Prostate gland (tissue), 2 donors: Measurements from ENCODE around the gene TMEM108. TPM values are rescaled to one million over a fixed set of nuclear protein-coding genes. Genes with fewer than 3 reads are reported as not detected.
A peak's percentile ranks its signal among the peaks of the same experiment; 100 is the strongest.

Experiments
- DNase-seq: peaks from one replicate; pipeline ENCODE4 v3.0.0-alpha.2; 2019; ENCODE audit warnings: low spot score
- H3K27ac ChIP-seq, 2 donors: fragments of 200-600 bp; sonication (generic); 2 replicates each; pipeline ENCODE4 v1.5.1; 2017 to 2019
- H3K27me3 ChIP-seq: fragments of 200-600 bp; sonication (generic); replicated peaks from 2 replicates; pipeline ENCODE4 v1.5.1; 2019; ENCODE audit not compliant: insufficient read depth
- H3K36me3 ChIP-seq, 2 donors: fragments of 200-600 bp; sonication (generic); 1 replicate in 1 of 2; 2 replicates in 1 of 2; pipeline versions ENCODE4 v1.5.1 to v1.8.1; 2017 to 2019
- H3K4me1 ChIP-seq: fragments of 200-600 bp; sonication (generic); replicated peaks from 2 replicates; pipeline ENCODE4 v1.5.1; 2019
- H3K4me3 ChIP-seq, 2 donors: fragments of 200-600 bp; sonication (generic); 2 replicates each; pipeline ENCODE4 v1.5.1; 2017 to 2019
- H3K9me3 ChIP-seq: fragments of 200-600 bp; sonication (generic); 2 replicates; pipeline ENCODE4 v1.5.1; 2017
- CTCF ChIP-seq, 4 experiments: fragments of 200-600 bp in 2 of 4; fragments of 450-650 bp in 2 of 4; sonication (generic) in 2 of 4; IDR thresholded peaks; 1 replicate in 3 of 4; 2 replicates in 1 of 4; pipeline ENCODE4 v1.5.1; 2016 to 2019; ENCODE audit warnings: antibody characterized with exemption in 4 of 4, mild to moderate bottlenecking in 2 of 4, moderate library complexity in 2 of 4
- POLR2A ChIP-seq: fragments of 450-650 bp; IDR thresholded peaks from one replicate; pipeline ENCODE4 v1.6.1; 2016; ENCODE audit warnings: antibody characterized with exemption, mild to moderate bottlenecking
- POLR2AphosphoS5 ChIP-seq: sonication (generic); formaldehyde crosslinking; IDR thresholded peaks from one replicate; pipeline ENCODE4 v1.6.1; 2017; ENCODE audit warnings: antibody characterized with exemption
- WGBS: methylation state at CpG from one replicate; pipeline ENCODE4 v1.1.5; 2018; 5-methylcytosine and 5-hydroxymethylcytosine counted together
- intact Hi-C: fragments of 100-400 bp; cut with DNase I; formaldehyde crosslinking; loops from one replicate; pipeline ENCODE4 v1.14.2; 2022
- total RNA-seq, 2 donors: library from RNA; depleted of rRNA; stranded (reverse); fragments of >200 nt; gene quantifications; one replicate each; pipeline ENCODE4 v1.1.0, GENCODE V29; 2016

The TMEM108 gene
- total RNA-seq, 2 donors from 2014 or later, result 8.1 TPM; not detected in 1

- 100% methylated on average over 1 of the region's 1 CpG for WGBS
- no peaks in the 10 kb centered on the region for H3K27me3 ChIP-seq
- H3K4me1 ChIP-seq, result no peaks in the 10 kb centered on the region
- H3K4me3 ChIP-seq, result no peak overlapping the region
- TF ChIP-seq CTCF (IDR thresholded peaks at IDR 0.05) (no peak), POLR2A (no peak), POLR2AphosphoS5 (no peak)
- no peak overlapping the region for H3K27ac ChIP-seq
- no peaks in the 10 kb centered on the region for H3K9me3 ChIP-seq
- no peak for DNase-seq
- no peaks in the 10 kb centered on the region for H3K36me3 ChIP-seq
- intact Hi-C loops, result no loop called here
Observed at GRCh38 chr3:133023362-133023761, 14.8 kb upstream of the TMEM108 start.

GRCh38 chr3:133025546-133025945 is 12.6 kb upstream of the TMEM108 start:
- no peaks in the 10 kb centered on the region for H3K9me3 ChIP-seq
- no peaks in the 10 kb centered on the region for H3K4me1 ChIP-seq
- H3K27me3 ChIP-seq, result peaks cover 1% of the 10 kb centered on the region
- DNase-seq, result no peak
- TF ChIP-seq POLR2A (no peak), CTCF (IDR thresholded peaks at IDR 0.05) (no peak)
- no peak overlapping the region for H3K4me3 ChIP-seq
- intact Hi-C loops, result no loop called here
- H3K27ac ChIP-seq, result no peak overlapping the region
- WGBS, result 76% methylated on average over 3 of the region's 3 CpGs
- H3K36me3 ChIP-seq, result no peaks in the 10 kb centered on the region

- no peaks in the 10 kb centered on the region for H3K4me1 ChIP-seq
- H3K27me3 ChIP-seq, result peaks cover 3% of the 10 kb centered on the region
- no peak overlapping the region for H3K27ac ChIP-seq
- no peaks in the 10 kb centered on the region for H3K9me3 ChIP-seq
- intact Hi-C loops, result no loop called here
- H3K4me3 ChIP-seq, result no peak overlapping the region
- TF ChIP-seq POLR2A (no peak), POLR2AphosphoS5 (no peak), CTCF (IDR thresholded peaks at IDR 0.05) (no peak)
- DNase-seq, result no peak
- WGBS, result 94% methylated on average over 3 of the region's 3 CpGs
- H3K36me3 ChIP-seq, result no peaks in the 10 kb centered on the region
Observed at GRCh38 chr3:133032301-133032700, 5.9 kb upstream of the TMEM108 start.

GRCh38 chr3:133037436-133037835 is 755 bp upstream of the TMEM108 start:
- Histone ChIP-seq H3K27ac (no peak overlapping the region), H3K36me3 (no peaks in the 10 kb centered on the region), H3K4me1 (no peaks in the 10 kb centered on the region), H3K9me3 (no peaks in the 10 kb centered on the region), H3K27me3 (no peaks in the 10 kb centered on the region), H3K4me3 (peak overlapping the region in 1 of 2 donors; percentile 35)
- DNase-seq, result no peak
- WGBS, result 67% methylated on average over 9 of the region's 9 CpGs
- intact Hi-C loops, result loop anchor here (5.0 kb wide), 1 partner anchor 305 kb away; no protein-coding TSS in a partner anchor
- TF ChIP-seq POLR2A, result no peak
- no peak for TF ChIP-seq CTCF (IDR thresholded peaks at IDR 0.05)
- no peak for TF ChIP-seq POLR2AphosphoS5

- Histone ChIP-seq H3K4me1 (no peaks in the 10 kb centered on the region), H3K27ac (no peak overlapping the region), H3K27me3 (no peaks in the 10 kb centered on the region), H3K36me3 (no peaks in the 10 kb centered on the region), H3K9me3 (no peaks in the 10 kb centered on the region), H3K4me3 (peak overlapping the region; percentile 35 to 39)
- TF ChIP-seq POLR2AphosphoS5 (no peak), POLR2A (no peak), CTCF (IDR thresholded peaks at IDR 0.05) (no peak)
- 3% methylated on average over 31 of the region's 31 CpGs for WGBS
- no peak for DNase-seq
- intact Hi-C loops, result loop anchor here (5.0 kb wide), 1 partner anchor 307 kb away; no protein-coding TSS in a partner anchor
Observed at GRCh38 chr3:133038731-133039375, 662 bp downstream of the TMEM108 start.
